GM21447 (cell line): Measurements from ENCODE around the gene DCTPP1.

Experiments
- ATAC-seq: cut with Tn5 transposase; IDR thresholded peaks from one replicate; pipeline ENCODE4 v1.9.1; 2021; ENCODE audit not compliant: unreplicated experiment

Gene DCTPP1

GRCh38 chr16:30447512-30448226, 17.8 kb upstream of the DCTPP1 start:
- no peak for ATAC-seq

- ATAC-seq, result no peak
Observed at GRCh38 chr16:30446203-30446595, 16.4 kb upstream of the DCTPP1 start.

GRCh38 chr16:30445408-30446202, 15.8 kb upstream of the DCTPP1 start, which contains the start of gene SEPHS2:
Gene SEPHS2, minus strand, starts transcription at chr16:30445874. Its CDS starts 147 bp downstream, at chr16:30445727.
- peak; percentile 89 for ATAC-seq

GRCh38 chr16:30445149-30445407, 15.2 kb upstream of the DCTPP1 start:
- no peak for ATAC-seq

- no peak for ATAC-seq
Observed at GRCh38 chr16:30444231-30445148, 14.7 kb upstream of the DCTPP1 start.

- no peak for ATAC-seq
Observed at GRCh38 chr16:30443631-30444030, 13.8 kb upstream of the DCTPP1 start.

GRCh38 chr16:30439720-30440348, 10.0 kb upstream of the DCTPP1 start:
- ATAC-seq, result no peak

GRCh38 chr16:30438835-30439234, 9.0 kb upstream of the DCTPP1 start:
- no peak for ATAC-seq

- ATAC-seq, result no peak
Observed at GRCh38 chr16:30437511-30438046, 7.7 kb upstream of the DCTPP1 start.

- no peak for ATAC-seq
Observed at GRCh38 chr16:30434852-30435251, 5.0 kb upstream of the DCTPP1 start.

GRCh38 chr16:30430428-30430970, 669 bp upstream of the DCTPP1 start:
- peak; percentile 2 for ATAC-seq

- peak; percentile 16 for ATAC-seq
Observed at GRCh38 chr16:30429418-30429677, 482 bp downstream of the DCTPP1 start.

GRCh38 chr16:30428055-30428454, 1.8 kb downstream of the DCTPP1 start:
- no peak for ATAC-seq

GRCh38 chr16:30421010-30421409, 8.8 kb downstream of the DCTPP1 start:
- ATAC-seq, result no peak

- no peak for ATAC-seq
Observed at GRCh38 chr16:30418350-30419181, 11.3 kb downstream of the DCTPP1 start.

- ATAC-seq, result peak; percentile 63
Observed at GRCh38 chr16:30417529-30418349, 12.1 kb downstream of the DCTPP1 start.

GRCh38 chr16:30416624-30417528, 13.0 kb downstream of the DCTPP1 start:
- no peak for ATAC-seq

- ATAC-seq, result no peak
Observed at GRCh38 chr16:30416047-30416603, 13.7 kb downstream of the DCTPP1 start.
